ENCODE measurements around the gene DAB1.
"Not testable (repeated sequence)": the region's sequence is repeated elsewhere in the genome, so short reads cannot be mapped to it uniquely, and the experiment has no call there.

The DAB1 gene

DNA sequence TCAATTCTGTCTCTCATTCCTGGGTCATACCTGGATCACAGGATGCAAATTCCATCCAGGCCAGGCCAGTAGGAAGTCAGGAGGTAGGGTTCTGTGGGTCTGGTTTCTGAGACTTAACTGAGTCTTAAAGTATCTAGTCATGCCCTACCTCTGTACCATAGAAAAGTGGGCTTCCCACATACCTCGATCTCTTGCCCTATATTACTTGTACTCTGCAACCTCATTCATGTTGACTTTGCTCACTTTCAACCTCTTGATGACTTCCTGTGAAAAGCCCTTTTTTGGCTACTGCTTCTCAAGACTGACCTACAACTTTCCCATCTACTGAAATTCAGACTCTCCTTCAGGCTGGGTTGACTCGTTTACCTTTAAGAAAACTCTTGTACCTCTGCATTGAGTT is 329.1 kb downstream of the DAB1 start:
- no peaks in the 10 kb centered on the region for H3K27me3 ChIP-seq (replicated peaks in 2 of 5; ENCODE audit: control insufficient read depth in 4 of 5, insufficient read depth in 5 of 5, low read length in 4 of 5)
- peaks cover 0 to 4% (median 0%) of the 10 kb centered on the region in 5 experiments for H3K9me3 ChIP-seq (ENCODE audit: control extremely low read depth in 1 of 5, control insufficient read depth in 4 of 5, insufficient read depth in 2 of 5, low read depth in 1 of 5, low read length in 4 of 5)
- no peak overlapping the region for H3K27ac ChIP-seq (ENCODE audit: insufficient read depth in 1 of 2, low read depth in 1 of 2, low read length in 2 of 2, poor library complexity in 1 of 2, severe bottlenecking in 2 of 2)
- no peak for DNase-seq
- no peaks in the 10 kb centered on the region for H3K36me3 ChIP-seq (ENCODE audit: control insufficient read depth in 4 of 4, insufficient read depth in 4 of 4, low read length in 3 of 4)
- WGBS (ENCODE audit: insufficient coverage): 96% methylated on average over 2 of the region's 2 CpGs
- no peak overlapping the region for H3K4me3 ChIP-seq (ENCODE audit: control insufficient read depth in 1 of 7, extremely low read depth in 1 of 7, insufficient read depth in 4 of 7, low read depth in 2 of 7, low read length in 6 of 7)
- CTCF ChIA-PET: no interaction called here
- H3K4me1 ChIP-seq (ENCODE audit: control extremely low read depth in 1 of 4, control insufficient read depth in 4 of 4, insufficient read depth in 4 of 4, low read length in 3 of 4): no peaks in the 10 kb centered on the region
- POLR2A ChIA-PET: no interaction called here

DNA sequence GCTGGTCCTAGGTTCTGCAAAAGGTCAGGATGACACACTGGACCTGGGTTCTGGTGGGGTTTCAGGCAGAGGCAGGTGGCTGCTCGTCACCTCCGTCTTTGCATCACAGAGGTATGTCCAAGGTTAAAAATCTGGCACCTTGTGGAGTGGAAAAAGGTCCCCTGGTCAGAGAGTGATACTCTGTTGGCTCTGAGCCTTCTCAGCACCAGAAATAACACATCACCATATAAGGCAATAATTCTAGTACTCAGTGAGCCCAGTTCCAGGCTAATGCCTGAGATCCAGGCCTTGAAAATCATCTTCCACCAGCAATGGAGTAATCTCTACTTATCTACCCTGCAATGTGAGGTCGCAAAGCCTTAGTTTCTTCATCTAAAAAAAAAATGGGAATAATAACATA is 330.7 kb downstream of the DAB1 start:
- H3K4me3 ChIP-seq (ENCODE audit: control insufficient read depth in 1 of 7, extremely low read depth in 1 of 7, insufficient read depth in 4 of 7, low read depth in 2 of 7, low read length in 6 of 7): no peak overlapping the region
- 90% methylated on average over 2 of the region's 3 CpGs for WGBS (ENCODE audit: insufficient coverage)
- DNase-seq: no peak
- H3K27me3 ChIP-seq (replicated peaks in 2 of 5; ENCODE audit: control insufficient read depth in 4 of 5, insufficient read depth in 5 of 5, low read length in 4 of 5): no peaks in the 10 kb centered on the region
- peaks cover 0 to 4% (median 0%) of the 10 kb centered on the region in 5 experiments for H3K9me3 ChIP-seq (ENCODE audit: control extremely low read depth in 1 of 5, control insufficient read depth in 4 of 5, insufficient read depth in 2 of 5, low read depth in 1 of 5, low read length in 4 of 5)
- H3K27ac ChIP-seq (ENCODE audit: insufficient read depth in 1 of 2, low read depth in 1 of 2, low read length in 2 of 2, poor library complexity in 1 of 2, severe bottlenecking in 2 of 2): no peak overlapping the region
- ChIA-PET CTCF (no interaction called here), POLR2A (no interaction called here)
- no peaks in the 10 kb centered on the region for H3K4me1 ChIP-seq (ENCODE audit: control extremely low read depth in 1 of 4, control insufficient read depth in 4 of 4, insufficient read depth in 4 of 4, low read length in 3 of 4)
- H3K36me3 ChIP-seq (ENCODE audit: control insufficient read depth in 4 of 4, insufficient read depth in 4 of 4, low read length in 3 of 4): no peaks in the 10 kb centered on the region

DNA sequence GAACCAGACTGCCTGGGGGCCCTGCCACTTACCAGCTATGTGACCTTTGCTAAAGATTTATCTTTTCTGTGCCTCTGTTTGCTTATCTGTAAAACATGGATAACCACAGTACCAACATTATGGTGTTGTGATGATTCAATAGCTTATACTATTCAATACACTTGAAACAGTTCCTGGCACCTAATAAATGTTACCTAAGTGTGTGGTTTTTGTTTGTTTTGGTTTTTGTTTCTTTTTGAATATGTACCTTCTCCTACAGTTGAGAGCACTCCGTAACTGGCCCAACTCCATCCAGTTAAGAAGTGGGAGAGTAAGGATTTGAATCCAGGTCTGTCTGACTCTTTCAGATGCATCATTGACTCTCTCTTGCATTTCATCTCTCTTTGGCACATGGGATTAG is 332.2 kb downstream of the DAB1 start:
- Histone ChIP-seq H3K27me3 (replicated peaks in 2 of 5; ENCODE audit: control insufficient read depth in 4 of 5, insufficient read depth in 5 of 5, low read length in 4 of 5) (no peaks in the 10 kb centered on the region), H3K27ac (ENCODE audit: insufficient read depth in 1 of 2, low read depth in 1 of 2, low read length in 2 of 2, poor library complexity in 1 of 2, severe bottlenecking in 2 of 2) (no peak overlapping the region), H3K4me3 (ENCODE audit: control insufficient read depth in 1 of 7, extremely low read depth in 1 of 7, insufficient read depth in 4 of 7, low read depth in 2 of 7, low read length in 6 of 7) (no peak overlapping the region), H3K4me1 (ENCODE audit: control extremely low read depth in 1 of 4, control insufficient read depth in 4 of 4, insufficient read depth in 4 of 4, low read length in 3 of 4) (no peaks in the 10 kb centered on the region), H3K36me3 (ENCODE audit: control insufficient read depth in 4 of 4, insufficient read depth in 4 of 4, low read length in 3 of 4) (no peaks in the 10 kb centered on the region), H3K9me3 (ENCODE audit: control extremely low read depth in 1 of 5, control insufficient read depth in 4 of 5, insufficient read depth in 2 of 5, low read depth in 1 of 5, low read length in 4 of 5) (peaks cover 0 to 4% (median 0%) of the 10 kb centered on the region in 5 experiments)
- DNase-seq: no peak
- no CpG with 5 or more reads among the region's 1 CpG for WGBS (ENCODE audit: insufficient coverage)
- POLR2A ChIA-PET: no interaction called here
- CTCF ChIA-PET: no interaction called here

DNA sequence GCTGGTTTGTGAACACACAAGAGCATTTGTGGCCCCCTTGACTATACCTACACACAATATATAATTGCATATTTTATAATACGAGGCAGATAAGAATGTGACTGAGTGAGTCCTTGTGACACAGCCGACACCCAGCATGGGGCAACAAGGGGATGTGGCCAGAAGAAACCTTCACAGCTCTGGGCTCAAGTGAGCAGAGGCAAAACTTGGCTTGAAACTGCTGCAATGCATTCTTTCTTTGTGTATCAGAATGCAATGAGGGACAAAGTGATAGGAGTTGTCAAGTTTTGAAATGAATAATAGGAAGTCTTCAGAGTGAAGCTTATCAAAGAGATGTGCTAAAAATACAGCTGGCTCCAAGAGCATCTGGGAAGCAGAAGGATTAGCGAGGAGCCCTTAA is 334.0 kb downstream of the DAB1 start:
- WGBS (ENCODE audit: insufficient coverage): 97% methylated on average over 2 of the region's 3 CpGs
- H3K27me3 ChIP-seq (replicated peaks in 2 of 5; ENCODE audit: control insufficient read depth in 4 of 5, insufficient read depth in 5 of 5, low read length in 4 of 5): peaks cover 0 to 2% (median 0%) of the 10 kb centered on the region in 5 experiments
- H3K4me3 ChIP-seq (ENCODE audit: control insufficient read depth in 1 of 7, extremely low read depth in 1 of 7, insufficient read depth in 4 of 7, low read depth in 2 of 7, low read length in 6 of 7): no peak overlapping the region
- no peak for DNase-seq
- ChIA-PET CTCF (interaction anchor here (1.0 kb wide), 1 partner anchor 23 kb away, joined by 3 read pairs; no protein-coding TSS in a partner anchor), POLR2A (no interaction called here)
- H3K27ac ChIP-seq (ENCODE audit: insufficient read depth in 1 of 2, low read depth in 1 of 2, low read length in 2 of 2, poor library complexity in 1 of 2, severe bottlenecking in 2 of 2): no peak overlapping the region
- H3K4me1 ChIP-seq (ENCODE audit: control extremely low read depth in 1 of 4, control insufficient read depth in 4 of 4, insufficient read depth in 4 of 4, low read length in 3 of 4): no peaks in the 10 kb centered on the region
- H3K9me3 ChIP-seq (ENCODE audit: control extremely low read depth in 1 of 5, control insufficient read depth in 4 of 5, insufficient read depth in 2 of 5, low read depth in 1 of 5, low read length in 4 of 5): peaks cover 0 to 4% (median 0%) of the 10 kb centered on the region in 5 experiments
- H3K36me3 ChIP-seq (ENCODE audit: control insufficient read depth in 4 of 4, insufficient read depth in 4 of 4, low read length in 3 of 4): no peaks in the 10 kb centered on the region

DNA sequence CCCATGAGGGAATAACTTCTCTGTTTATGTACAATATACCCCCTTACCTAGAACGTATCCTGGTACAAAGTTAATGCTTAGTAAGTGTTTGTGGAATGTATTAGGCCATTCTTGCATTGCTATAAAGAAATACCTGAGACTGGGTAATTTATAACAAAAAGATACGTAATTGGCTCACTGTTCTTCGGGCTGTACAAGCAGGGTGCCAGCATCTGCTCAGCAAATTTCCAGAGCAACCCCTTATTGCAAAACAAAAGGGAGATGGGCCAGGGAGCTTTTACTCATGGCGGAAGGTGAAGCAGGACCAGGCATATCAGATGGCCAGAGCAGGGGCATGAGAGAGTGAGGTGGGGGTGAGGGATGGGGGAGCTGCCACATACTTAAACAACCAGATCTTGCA is 334.6 kb downstream of the DAB1 start:
- WGBS (ENCODE audit: insufficient coverage): 100% methylated on average over 1 of the region's 4 CpGs
- Histone ChIP-seq H3K27ac (ENCODE audit: insufficient read depth in 1 of 2, low read depth in 1 of 2, low read length in 2 of 2, poor library complexity in 1 of 2, severe bottlenecking in 2 of 2) (no peak overlapping the region), H3K36me3 (ENCODE audit: control insufficient read depth in 4 of 4, insufficient read depth in 4 of 4, low read length in 3 of 4) (no peaks in the 10 kb centered on the region), H3K27me3 (replicated peaks in 2 of 5; ENCODE audit: control insufficient read depth in 4 of 5, insufficient read depth in 5 of 5, low read length in 4 of 5) (peaks cover 0 to 2% (median 0%) of the 10 kb centered on the region in 5 experiments), H3K9me3 (ENCODE audit: control extremely low read depth in 1 of 5, control insufficient read depth in 4 of 5, insufficient read depth in 2 of 5, low read depth in 1 of 5, low read length in 4 of 5) (peaks cover 0 to 4% (median 0%) of the 10 kb centered on the region in 5 experiments), H3K4me1 (ENCODE audit: control extremely low read depth in 1 of 4, control insufficient read depth in 4 of 4, insufficient read depth in 4 of 4, low read length in 3 of 4) (no peaks in the 10 kb centered on the region), H3K4me3 (ENCODE audit: control insufficient read depth in 1 of 7, extremely low read depth in 1 of 7, insufficient read depth in 4 of 7, low read depth in 2 of 7, low read length in 6 of 7) (no peak overlapping the region)
- ChIA-PET POLR2A (no interaction called here), CTCF (interaction anchor here (1.0 kb wide), 1 partner anchor 23 kb away, joined by 3 read pairs; no protein-coding TSS in a partner anchor)
- DNase-seq: no peak

DNA sequence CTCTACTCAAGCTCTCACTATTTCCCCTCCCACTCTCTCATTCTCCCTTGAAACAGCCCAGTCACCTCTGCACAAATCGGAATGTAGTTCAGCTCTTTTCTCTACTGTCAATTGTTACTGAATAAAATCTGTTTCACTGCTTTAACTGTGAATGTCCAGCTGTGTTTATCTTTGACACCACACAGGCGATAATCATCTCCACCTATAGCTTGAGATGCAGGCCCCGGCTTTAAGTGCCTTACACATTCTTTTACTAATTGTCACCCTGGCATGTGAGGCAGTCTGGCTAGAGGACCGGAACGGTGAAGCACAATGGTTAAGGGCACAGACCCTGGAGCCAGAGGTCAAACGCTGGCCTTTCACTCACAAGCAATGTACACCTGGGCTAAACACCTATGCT is 335.2 kb downstream of the DAB1 start:
- CTCF ChIA-PET: interaction anchor here (1.0 kb wide), 1 partner anchor 22 kb away, joined by 3 read pairs; no protein-coding TSS in a partner anchor

DNA sequence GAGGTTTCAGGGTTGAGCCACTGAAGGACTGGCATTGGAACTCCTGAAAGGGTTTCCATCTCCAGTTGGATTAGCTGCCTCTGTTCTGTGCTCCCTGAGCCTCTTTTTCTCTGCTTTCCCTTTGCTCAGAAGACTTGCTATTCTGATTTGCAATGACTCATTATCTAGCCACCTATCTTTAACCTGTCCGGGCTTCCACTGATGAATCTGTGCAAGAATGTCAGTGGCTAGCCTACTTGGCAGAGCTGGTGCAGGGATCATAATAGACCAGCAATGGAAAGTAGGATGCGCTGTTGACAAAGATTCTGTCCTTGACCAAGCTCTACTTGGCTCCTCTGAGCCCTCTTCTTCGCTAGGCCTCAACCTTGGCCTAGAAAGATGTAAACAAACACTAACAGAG is 336.2 kb downstream of the DAB1 start:
- H3K4me1 ChIP-seq (ENCODE audit: control extremely low read depth in 1 of 4, control insufficient read depth in 4 of 4, insufficient read depth in 4 of 4, low read length in 3 of 4); DNase-seq; POLR2A ChIA-PET; H3K27me3 ChIP-seq (replicated peaks in 2 of 5; ENCODE audit: control insufficient read depth in 4 of 5, insufficient read depth in 5 of 5, low read length in 4 of 5); H3K27ac ChIP-seq (ENCODE audit: insufficient read depth in 1 of 2, low read depth in 1 of 2, low read length in 2 of 2, poor library complexity in 1 of 2, severe bottlenecking in 2 of 2); H3K9me3 ChIP-seq (ENCODE audit: control extremely low read depth in 1 of 5, control insufficient read depth in 4 of 5, insufficient read depth in 2 of 5, low read depth in 1 of 5, low read length in 4 of 5); CTCF ChIA-PET; H3K4me3 ChIP-seq (ENCODE audit: control insufficient read depth in 1 of 7, extremely low read depth in 1 of 7, insufficient read depth in 4 of 7, low read depth in 2 of 7, low read length in 6 of 7); H3K36me3 ChIP-seq (ENCODE audit: control insufficient read depth in 4 of 4, insufficient read depth in 4 of 4, low read length in 3 of 4): not testable (repeated sequence)
- no CpG with 5 or more reads among the region's 3 CpGs for WGBS (ENCODE audit: insufficient coverage)

More for the DNA sequence above, 335.2 kb downstream of the DAB1 start:
- Histone ChIP-seq H3K27me3 (replicated peaks in 2 of 5; ENCODE audit: control insufficient read depth in 4 of 5, insufficient read depth in 5 of 5, low read length in 4 of 5) (peaks cover 0 to 2% (median 0%) of the 10 kb centered on the region in 5 experiments), H3K27ac (ENCODE audit: insufficient read depth in 1 of 2, low read depth in 1 of 2, low read length in 2 of 2, poor library complexity in 1 of 2, severe bottlenecking in 2 of 2) (no peak overlapping the region), H3K9me3 (ENCODE audit: control extremely low read depth in 1 of 5, control insufficient read depth in 4 of 5, insufficient read depth in 2 of 5, low read depth in 1 of 5, low read length in 4 of 5) (peaks cover 0 to 4% (median 0%) of the 10 kb centered on the region in 5 experiments), H3K36me3 (ENCODE audit: control insufficient read depth in 4 of 4, insufficient read depth in 4 of 4, low read length in 3 of 4) (no peaks in the 10 kb centered on the region), H3K4me3 (ENCODE audit: control insufficient read depth in 1 of 7, extremely low read depth in 1 of 7, insufficient read depth in 4 of 7, low read depth in 2 of 7, low read length in 6 of 7) (no peak overlapping the region), H3K4me1 (ENCODE audit: control extremely low read depth in 1 of 4, control insufficient read depth in 4 of 4, insufficient read depth in 4 of 4, low read length in 3 of 4) (no peaks in the 10 kb centered on the region)
- no peak for DNase-seq
- WGBS (ENCODE audit: insufficient coverage): 91% methylated on average over 6 of the region's 6 CpGs
- POLR2A ChIA-PET: no interaction called here
